Brain pericyte (primary cell): Measurements from ENCODE around the gene GRAP2.

Experiments
- DNase-seq: peaks from one replicate; pipeline ENCODE4 v3.0.0-alpha.2; 2012; ENCODE audit warnings: low read depth, low spot score

GRAP2 gene

GRCh38 chr22:40009951-40010671, 109.2 kb downstream of the GRAP2 start:
- DNase-seq = no peak

- no peak for DNase-seq
These were observed 109.9 kb downstream of the GRAP2 start for GRCh38 chr22:40010746-40011145.

- DNase-seq = no peak
These were observed 113.9 kb downstream of the GRAP2 start for GRCh38 chr22:40014667-40015248.

- DNase-seq = no peak
These were observed 114.6 kb downstream of the GRAP2 start for GRCh38 chr22:40015358-40015976.

GRCh38 chr22:40018051-40018450, 117.2 kb downstream of the GRAP2 start:
- no peak for DNase-seq

GRCh38 chr22:40019100-40019499, 118.2 kb downstream of the GRAP2 start:
- no peak for DNase-seq

- DNase-seq = no peak
These were observed 120.1 kb downstream of the GRAP2 start for GRCh38 chr22:40020956-40021355.

GRCh38 chr22:40021401-40022000, 120.6 kb downstream of the GRAP2 start:
- DNase-seq = no peak

- no peak for DNase-seq
These were observed 121.8 kb downstream of the GRAP2 start for GRCh38 chr22:40022536-40023240.
